NCI-H2196 treated with DMSO at 0.1 percent for 48 hours (cell line): Measurements from ENCODE around the gene PCDHAC1.
A peak's percentile ranks its signal among the peaks of the same experiment; 100 is the strongest.

ENCODE experiments used
- DNase-seq: peaks from one replicate; lab custom pipeline; 2025; ENCODE audit not compliant: unreplicated experiment; lab: John Stamatoyannopoulos, UW

PCDHAC1 gene

DNA sequence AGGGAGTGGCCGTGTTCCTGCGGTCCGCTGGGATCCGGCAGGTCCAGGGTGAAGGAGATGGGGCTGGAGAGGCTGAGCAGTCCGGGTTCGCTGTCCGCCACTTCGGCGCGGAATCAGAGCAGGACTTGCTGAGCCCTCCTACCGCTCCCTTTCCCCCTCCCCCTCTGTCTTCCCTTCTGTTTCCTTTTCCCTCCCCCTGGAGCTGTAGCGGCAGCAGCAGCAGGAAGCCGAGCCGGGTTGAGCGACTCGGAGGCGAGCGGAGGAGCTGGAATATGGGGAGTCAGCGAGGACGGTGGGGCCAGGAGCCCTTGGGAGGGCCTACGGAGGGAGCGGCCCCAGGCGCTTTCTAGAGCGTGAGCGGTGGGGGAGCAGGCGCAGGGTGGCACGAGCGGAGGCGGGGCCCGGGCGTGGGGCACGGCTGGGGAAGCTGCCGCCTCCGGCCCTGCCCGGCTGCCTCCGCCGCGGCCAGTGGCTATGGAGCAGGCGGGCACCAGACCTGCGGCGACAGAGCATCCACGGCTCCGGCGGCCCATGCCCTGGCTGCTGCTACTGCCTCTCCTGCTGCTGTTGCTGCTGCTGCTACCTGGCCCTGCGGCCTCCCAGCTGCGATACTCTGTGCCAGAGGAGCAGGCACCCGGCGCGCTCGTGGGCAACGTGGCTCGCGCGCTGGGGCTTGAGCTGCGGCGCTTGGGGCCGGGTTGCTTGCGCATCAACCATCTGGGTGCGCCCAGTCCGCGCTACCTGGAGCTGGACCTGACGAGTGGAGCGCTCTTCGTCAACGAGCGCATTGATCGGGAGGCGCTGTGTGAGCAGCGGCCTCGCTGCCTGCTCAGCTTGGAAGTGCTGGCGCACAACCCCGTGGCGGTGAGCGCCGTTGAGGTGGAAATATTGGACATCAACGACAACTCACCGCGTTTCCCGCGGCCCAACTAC is 40.5 kb downstream of the PCDHAC1 start, which contains the start of gene PCDHAC2:
PCDHAC2 (plus strand) TSS at position 184 of the 933 bp plus-strand sequence; CDS start at position 475, 291 bp downstream.
- DNase-seq, result peak; percentile 26

DNA sequence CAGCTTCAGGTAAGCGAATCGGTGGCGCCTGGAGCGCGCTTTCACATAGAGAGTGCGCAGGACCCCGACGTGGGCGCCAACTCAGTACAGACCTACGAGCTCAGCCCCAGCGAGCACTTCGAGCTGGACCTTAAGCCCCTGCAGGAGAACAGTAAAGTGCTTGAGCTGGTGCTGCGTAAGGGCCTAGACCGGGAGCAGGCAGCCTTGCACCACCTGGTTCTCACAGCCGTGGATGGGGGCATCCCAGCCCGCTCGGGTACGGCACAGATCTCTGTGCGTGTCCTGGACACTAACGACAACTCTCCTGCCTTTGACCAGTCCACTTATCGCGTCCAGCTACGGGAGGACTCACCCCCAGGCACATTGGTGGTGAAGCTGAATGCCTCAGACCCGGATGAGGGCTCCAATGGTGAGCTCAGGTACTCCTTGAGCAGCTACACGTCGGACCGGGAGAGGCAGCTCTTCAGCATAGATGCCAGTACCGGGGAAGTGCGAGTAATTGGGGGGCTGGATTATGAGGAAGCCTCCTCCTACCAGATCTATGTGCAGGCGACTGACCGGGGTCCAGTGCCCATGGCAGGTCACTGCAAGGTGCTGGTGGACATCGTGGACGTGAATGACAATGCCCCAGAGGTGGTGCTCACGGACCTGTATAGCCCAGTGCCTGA is 41.3 kb downstream of the PCDHAC1 start:
- no peak for DNase-seq

DNA sequence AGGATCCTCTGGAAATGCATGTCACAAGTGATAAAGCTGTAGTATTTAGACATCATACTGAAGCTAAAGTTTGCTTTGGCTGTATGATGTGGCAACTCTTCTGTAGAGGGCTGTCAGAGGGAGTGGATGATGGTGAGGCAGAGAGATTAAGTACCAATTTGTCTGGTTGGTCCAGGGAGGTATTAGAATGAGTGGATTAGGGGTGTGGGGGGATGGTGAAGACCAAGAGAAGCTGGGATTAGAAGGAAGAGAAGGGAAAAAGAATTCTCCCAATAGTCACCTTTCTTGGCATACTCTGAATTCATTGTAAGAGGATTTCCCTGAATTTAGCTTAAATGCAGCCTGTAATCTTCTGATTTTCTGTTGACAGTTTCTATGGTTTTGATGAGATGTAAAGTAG is 43.8 kb downstream of the PCDHAC1 start:
- DNase-seq, result no peak

DNA sequence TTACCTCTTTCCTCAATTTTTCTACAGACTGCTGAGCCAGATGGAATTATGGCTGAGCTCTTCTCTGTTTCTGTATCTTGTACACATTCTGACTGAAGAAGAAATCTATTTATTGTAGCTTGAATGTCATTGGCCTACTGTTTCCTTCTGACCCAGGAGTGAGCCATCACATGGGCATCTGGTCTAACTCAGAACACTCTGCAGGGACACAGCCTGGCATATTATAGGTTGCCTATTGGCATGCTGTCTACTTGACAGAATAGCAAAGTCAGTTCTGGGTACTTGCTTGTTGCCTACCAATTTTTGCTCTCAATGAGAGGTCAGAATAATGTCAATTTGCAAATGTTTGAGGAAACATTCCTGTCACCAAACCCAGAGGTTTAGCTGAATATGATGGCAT is 47.5 kb downstream of the PCDHAC1 start:
- DNase-seq, result no peak

DNA sequence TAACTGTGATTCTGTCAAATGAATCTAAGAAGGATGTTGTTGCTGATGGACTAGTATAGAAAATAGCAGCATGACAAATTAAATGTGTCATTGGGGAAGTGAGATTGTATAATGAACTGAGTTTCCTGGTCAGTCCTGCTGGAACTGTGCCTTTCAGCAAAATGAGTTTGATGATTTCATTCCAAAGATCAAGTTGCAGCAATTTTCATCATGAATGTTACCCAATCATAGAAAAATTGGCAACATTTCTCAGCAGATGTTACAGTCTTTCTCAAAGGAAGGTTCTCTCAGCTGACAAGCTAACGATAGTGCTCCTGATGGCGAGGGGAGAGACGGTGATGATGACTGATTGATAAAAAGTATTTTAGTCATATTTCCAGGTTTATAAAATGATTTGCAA is 50.9 kb downstream of the PCDHAC1 start:
- peak; percentile 28 for DNase-seq

DNA sequence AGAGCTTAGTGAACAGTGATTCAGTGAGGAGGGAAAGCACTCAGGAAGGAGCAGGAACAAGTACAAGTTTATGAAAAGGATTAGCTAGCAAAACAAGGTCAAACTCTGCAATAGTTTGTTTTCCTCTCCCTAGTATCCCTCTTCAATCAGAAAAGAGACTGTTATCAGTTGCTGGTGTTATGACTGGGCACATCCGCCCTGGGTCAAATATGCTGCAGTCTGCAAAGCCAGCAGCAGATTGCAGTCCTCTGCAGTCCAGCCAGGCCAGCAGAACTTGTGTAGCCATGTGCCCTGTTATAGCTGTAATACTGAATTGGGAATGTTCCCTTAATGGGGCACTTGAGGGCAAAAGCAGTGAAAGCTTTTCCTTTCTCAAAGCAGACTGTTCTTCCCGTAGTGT is 52.2 kb downstream of the PCDHAC1 start:
- no peak for DNase-seq

DNA sequence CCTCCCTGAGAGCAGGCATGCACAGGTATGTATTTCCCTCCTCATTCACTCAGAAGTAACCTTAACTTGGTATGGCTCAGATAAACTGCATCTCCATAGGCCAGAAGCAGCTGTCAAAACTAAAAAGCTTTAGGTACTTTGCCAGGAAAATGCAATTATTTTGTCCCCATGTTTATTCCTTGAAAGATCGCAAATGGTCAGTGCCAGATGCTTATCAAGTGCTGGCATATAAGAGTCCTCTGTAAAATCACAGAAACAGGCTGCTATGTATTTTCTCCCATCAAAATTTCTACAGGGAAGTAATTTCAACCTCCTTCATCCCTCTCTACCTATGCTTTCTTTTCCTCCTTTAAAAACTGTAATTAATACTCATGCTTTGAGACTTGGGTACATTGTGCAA is 52.9 kb downstream of the PCDHAC1 start:
- no peak for DNase-seq
